Psoas muscle (tissue), 8 donors: ENCODE data around the gene DAZL. TPM values are rescaled to one million over a fixed set of nuclear protein-coding genes. Genes with fewer than 3 reads are reported as not detected.
"Not testable (repeated sequence)": the region's sequence is repeated elsewhere in the genome, so short reads cannot be mapped to it uniquely, and the experiment has no call there.

ENCODE experiments used
- ATAC-seq, 4 donors: fragments of 200-7000 bp; cut with Tn5 transposase; one replicate each; pipeline ENCODE4 v1.9.1; 2020; ENCODE audit warnings: moderate library complexity in 3 of 4, mild to moderate bottlenecking in 2 of 4
- DNase-seq, 2 donors: peaks; one replicate each; pipeline ENCODE4 v3.0.0-alpha.2; 2020
- H3K27ac ChIP-seq: fragments of 200-600 bp; one replicate; pipeline ENCODE4 v1.8.0; 2022
- H3K27me3 ChIP-seq, 3 donors: fragments of 200-600 bp in 1 of 3; one replicate each; pipeline versions ENCODE4 v1.6.1 to v1.8.0; 2013 to 2022; ENCODE audit warnings: low read length in 2 of 3, mild to moderate bottlenecking in 2 of 3, moderate library complexity in 1 of 3; ENCODE audit not compliant: insufficient read depth in 3 of 3
- H3K36me3 ChIP-seq, 2 donors: fragments of 200-600 bp in 1 of 2; one replicate each; pipeline versions ENCODE4 v1.6.1 to v1.8.0; 2013 to 2022; ENCODE audit warnings: low read depth in 1 of 2, mild to moderate bottlenecking in 1 of 2, moderate library complexity in 1 of 2; ENCODE audit not compliant: insufficient read depth in 1 of 2
- H3K4me1 ChIP-seq: fragments of 200-600 bp; one replicate; pipeline ENCODE4 v1.8.0; 2022
- H3K4me3 ChIP-seq: fragments of 200-600 bp; one replicate; pipeline ENCODE4 v1.8.0; 2022; ENCODE audit warnings: mild to moderate bottlenecking
- H3K9me3 ChIP-seq: fragments of 200-600 bp; one replicate; pipeline ENCODE4 v1.8.0; 2022
- CTCF ChIP-seq: fragments of 200-600 bp; IDR thresholded peaks from one replicate; pipeline ENCODE4 v1.8.0; 2022; ENCODE audit warnings: antibody characterized with exemption
- WGBS, 3 donors: extraction: QIAGEN DNeasy Blood & Tissue Kit; methylation state at CpG; one replicate each; pipeline versions ENCODE4 v1.1.6 to v1.1.7; 2013; 5-methylcytosine and 5-hydroxymethylcytosine counted together
- intact Hi-C, 2 donors: fragments of 100-400 bp; cut with DNase I; formaldehyde crosslinking; loops; one replicate each; pipeline versions ENCODE4 v1.11.0 to v1.14.2; 2022
- polyA plus RNA-seq, 3 donors: library from polyadenylated mRNA; stranded (reverse); fragments of 200-250 nt; gene quantifications; one replicate each; pipeline ENCODE4 v1.2.3, GENCODE V29; 2013
- total RNA-seq, 4 donors: library from RNA; stranded (reverse); fragmentation: NEBNext Ultra II Directional in 2 of 4; extraction: Animal tissue kit (Norgen Biotek cat#: 25700) in 2 of 4; gene quantifications; one replicate each; pipeline versions ENCODE4 v1.2.1 to v1.2.4, GENCODE V29; 2021 to 2023
- donor health status: healthy with polysubstance abuse.
- donor health status: DM: no; HTN: no; CAD: no; lungs with moderate emphysema.
- donor health status: Bipolar disorder and iron deficiency.
- donor health status: healthy.
- donor health status: DM: yes; HTN: yes; CAD: no.
- donor health status: DM: no; HTN: no; CAD: no.
- donor health status: DM: no; HTN: no; CAD: no.
- donor health status: DM: yes; HTN: yes; CAD: no.

The DAZL gene
- total and polyA plus RNA-seq, 7 donors = not detected

- Histone ChIP-seq H3K27me3 (no peaks in the 10 kb centered on the region), H3K4me1 (no peaks in the 10 kb centered on the region), H3K27ac (no peak overlapping the region), H3K4me3 (no peak overlapping the region), H3K36me3 (no peaks in the 10 kb centered on the region), H3K9me3 (no peaks in the 10 kb centered on the region)
- DNase-seq (no peak), ATAC-seq (no peak)
- TF ChIP-seq CTCF = no peak
- WGBS, 3 donors = 67 to 74% (median 74%) methylated on average over 2 of the region's 2 CpGs
- intact Hi-C loops = no loop called here
Observed at GRCh38 chr3:16639806-16640205, 34.6 kb upstream of the DAZL start.

- Histone ChIP-seq H3K4me1 (peaks cover 7% of the 10 kb centered on the region), H3K27me3 (no peaks in the 10 kb centered on the region), H3K27ac (no peak overlapping the region), H3K4me3 (no peak overlapping the region), H3K9me3 (no peaks in the 10 kb centered on the region), H3K36me3 (no peaks in the 10 kb centered on the region)
- WGBS, 3 donors = 74 to 83% (median 78%) methylated on average over 3 of the region's 3 CpGs
- intact Hi-C loops = no loop called here
- ATAC-seq = no peak
- no peak for DNase-seq
- TF ChIP-seq CTCF = no peak
Observed at GRCh38 chr3:16633948-16634347, 28.7 kb upstream of the DAZL start.

GRCh38 chr3:16632395-16632794 lies 27.2 kb upstream of the DAZL start:
- DNase-seq = no peak
- Histone ChIP-seq H3K27me3 (no peaks in the 10 kb centered on the region), H3K4me3 (no peak overlapping the region), H3K36me3 (no peaks in the 10 kb centered on the region), H3K4me1 (peaks cover 7% of the 10 kb centered on the region), H3K9me3 (no peaks in the 10 kb centered on the region), H3K27ac (no peak overlapping the region)
- WGBS, 3 donors = 66 to 67% (median 66%) methylated on average over 2 of the region's 2 CpGs
- no peak for TF ChIP-seq CTCF
- intact Hi-C loops = no loop called here
- no peak for ATAC-seq

- Histone ChIP-seq H3K4me3 (no peak overlapping the region), H3K4me1 (no peaks in the 10 kb centered on the region), H3K9me3 (no peaks in the 10 kb centered on the region), H3K27ac (no peak overlapping the region), H3K27me3 (no peaks in the 10 kb centered on the region), H3K36me3 (no peaks in the 10 kb centered on the region)
- DNase-seq = no peak
- intact Hi-C loops = no loop called here
- no peak for TF ChIP-seq CTCF
- no peak for ATAC-seq
Observed at GRCh38 chr3:16618721-16619120, 13.5 kb upstream of the DAZL start.

- H3K9me3 ChIP-seq, H3K4me1 ChIP-seq, H3K27ac ChIP-seq, H3K27me3 ChIP-seq, H3K36me3 ChIP-seq, ATAC-seq, H3K4me3 ChIP-seq, intact Hi-C loops, DNase-seq: not testable (repeated sequence)
- WGBS, 3 donors = 90 to 97% (median 93%) methylated on average over 3 of the region's 3 CpGs
Observed at GRCh38 chr3:16617155-16617554, 11.9 kb upstream of the DAZL start.
